ENCODE measurements around the gene TMC6. TPM values are rescaled to one million over a fixed set of nuclear protein-coding genes. Genes with fewer than 3 reads are reported as not detected.

Gene TMC6
- total and polyA plus RNA-seq, 5 experiments from 2014 or later: 186 to 819 (median 253) TPM

DNA sequence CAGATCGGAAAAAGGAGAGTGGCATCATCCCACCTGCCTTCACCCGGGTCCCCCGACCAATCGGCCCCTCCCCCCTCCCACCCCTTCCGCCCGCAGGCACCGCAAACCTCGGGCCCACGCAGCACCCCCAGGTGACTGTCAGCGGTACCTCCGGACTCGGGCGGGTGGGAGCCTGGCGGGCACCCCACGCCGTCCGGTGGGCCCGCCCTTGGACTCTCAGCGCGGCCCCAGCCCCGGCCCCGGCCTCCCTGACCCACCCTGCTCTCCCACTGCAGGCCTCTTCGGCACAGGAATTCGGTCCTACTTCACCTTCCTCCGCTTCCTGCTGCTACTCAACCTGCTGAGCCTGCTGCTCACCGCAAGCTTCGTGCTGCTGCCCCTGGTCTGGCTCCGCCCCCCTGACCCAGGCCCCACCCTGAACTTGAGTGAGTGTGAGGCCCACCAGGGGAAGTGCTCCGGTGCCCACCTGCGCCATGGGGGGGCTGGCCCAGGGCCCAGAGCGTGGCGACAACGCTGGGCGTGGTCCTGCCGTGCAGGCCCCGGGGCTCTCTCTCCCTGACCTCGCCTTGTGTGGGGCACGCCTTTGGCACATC lies 3.6 kb upstream of the TMC6 start:
- Mint-ChIP-seq H3K4me1 (peaks cover 36 to 72% (median 64%) of the 10 kb centered on the region in 4 donors), H3K27ac (peak overlapping the region; percentile 87 to 97 (median 90)), H3K4me3 (peak overlapping the region; percentile 75 to 100 (median 92)), H3K27me3 (no peaks in the 10 kb centered on the region), H3K36me3 (peaks cover 9 to 58% (median 27%) of the 10 kb centered on the region in 3 donors), H3K9me3 (peaks cover 0 to 2% (median 0%) of the 10 kb centered on the region in 9 donors)
- POLR2A ChIA-PET: interaction anchor here (0.6 to 30.2 kb wide), 11 partner anchors 6 to 1171 kb away, joined by 3 to 1112 read pairs (median 5); partner anchors contain the start of genes C17orf99, CANT1, SYNGR2 and TMC6
- ATAC-seq: peak; percentile 17 to 23
- DNase-seq: peak; percentile 62 to 96 (median 84)

DNA sequence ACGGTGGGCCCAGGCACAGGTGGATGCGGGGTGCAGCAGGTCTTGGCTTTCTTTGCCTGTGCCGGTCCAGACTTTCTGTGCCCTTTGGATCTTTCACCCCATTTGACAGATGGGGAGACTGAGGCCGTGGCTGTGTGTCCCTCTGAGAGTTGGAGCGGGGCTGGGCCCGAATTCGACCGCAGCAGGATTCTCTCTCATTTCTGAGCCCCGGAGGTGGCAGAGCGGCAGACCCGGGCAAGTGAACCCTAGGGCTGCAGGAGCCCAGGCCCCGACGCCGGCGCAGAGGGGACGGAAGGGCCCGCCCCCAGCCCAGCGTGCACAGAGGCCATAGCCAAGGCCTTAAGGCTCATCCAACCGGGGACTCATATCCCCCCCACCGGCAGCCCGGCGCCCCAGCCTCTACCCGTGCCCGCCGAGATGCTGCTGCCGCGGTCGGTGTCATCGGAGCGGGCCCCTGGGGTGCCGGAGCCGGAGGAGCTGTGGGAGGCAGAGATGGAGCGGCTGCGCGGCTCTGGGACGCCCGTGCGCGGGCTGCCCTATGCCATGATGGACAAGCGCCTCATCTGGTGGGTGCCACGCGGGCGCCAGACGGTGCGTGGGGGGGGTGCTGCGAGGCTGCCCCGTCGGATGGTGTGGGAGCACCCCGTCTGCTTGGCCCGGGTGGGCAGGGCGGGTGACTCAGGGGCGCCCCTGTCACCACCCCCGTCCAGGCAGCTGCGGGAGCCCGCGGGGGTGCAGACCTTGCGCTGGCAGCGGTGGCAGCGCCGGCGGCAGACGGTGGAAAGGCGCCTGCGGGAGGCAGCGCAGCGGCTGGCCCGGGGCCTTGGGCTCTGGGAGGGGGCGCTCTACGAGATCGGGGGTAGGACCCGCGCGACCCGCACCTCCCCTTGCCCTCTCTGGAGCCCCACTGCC lies 2.9 kb upstream of the TMC6 start:
- DNase-seq (peak in 7 of 10 donors; percentile 42 to 67 (median 51)), ATAC-seq (peak in 1 of 2 donors; percentile 3)
- Mint-ChIP-seq H3K4me3 (peak overlapping the region; percentile 96 to 100 (median 98)), H3K36me3 (peaks cover 9 to 51% (median 27%) of the 10 kb centered on the region in 3 donors), H3K4me1 (peaks cover 37 to 71% (median 61%) of the 10 kb centered on the region in 4 donors), H3K27me3 (no peaks in the 10 kb centered on the region), H3K27ac (peak overlapping the region; percentile 89 to 100 (median 97)), H3K9me3 (peaks cover 0 to 2% (median 0%) of the 10 kb centered on the region in 9 donors)
- POLR2A ChIA-PET: interaction anchor here (0.6 to 30.2 kb wide), 21 partner anchors 6 to 878 kb away, joined by 3 to 1112 read pairs (median 10); partner anchors contain the start of genes C17orf99, CANT1, SYNGR2 and TMC6

DNA sequence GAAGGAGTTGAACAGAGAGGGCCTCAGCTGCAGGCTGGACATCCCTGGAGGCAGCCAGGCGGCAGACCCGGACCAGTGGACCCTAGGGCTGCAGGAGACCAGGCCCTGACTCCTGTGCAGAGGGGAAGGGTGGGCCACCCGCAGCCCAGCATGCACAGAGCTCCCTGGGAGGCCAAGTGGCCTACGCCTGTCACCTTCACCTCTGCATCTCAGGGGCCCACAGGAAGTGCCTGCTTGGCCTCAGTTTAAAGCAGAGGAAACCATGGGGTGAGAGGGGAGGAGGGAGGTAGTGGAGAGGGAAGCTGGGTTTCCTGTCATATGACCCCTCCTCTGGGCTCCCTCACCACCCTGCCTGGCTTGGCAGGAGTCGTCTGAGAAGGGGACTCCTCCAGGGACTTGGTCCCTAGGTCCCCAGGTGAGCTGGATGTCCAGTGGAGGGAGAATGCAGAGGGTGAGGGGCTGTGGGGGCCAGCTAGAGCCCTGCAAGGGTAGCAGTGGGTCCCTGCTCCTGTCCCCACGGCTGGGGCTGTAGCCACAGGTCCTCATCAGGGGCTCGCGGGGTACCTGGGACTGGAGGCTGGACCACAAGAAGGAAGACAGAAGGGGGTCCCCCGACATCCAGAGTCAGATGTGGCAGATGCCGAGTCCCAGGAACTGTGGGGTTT lies 2.0 kb upstream of the TMC6 start, which contains the start of gene TMC8:
TSS of gene TMC8 (plus strand) at position 335 of the 665 bp plus-strand sequence. CDS start 818 bp downstream, outside the sequence.
- Mint-ChIP-seq H3K36me3 (peaks cover 9 to 45% (median 27%) of the 10 kb centered on the region in 3 donors), H3K4me1 (peaks cover 35 to 67% (median 59%) of the 10 kb centered on the region in 4 donors), H3K27ac (peak within 1 kb of the TSS; percentile 89 to 100 (median 97)), H3K9me3 (peaks cover 0 to 2% (median 0%) of the 10 kb centered on the region in 9 donors), H3K27me3 (no peaks in the 10 kb centered on the region), H3K4me3 (peak within 1 kb of the TSS; percentile 96 to 100 (median 98))
- peak; percentile 52 to 95 (median 88) for DNase-seq
- POLR2A ChIA-PET: interaction anchor here (0.6 to 30.2 kb wide), 23 partner anchors 6 to 725 kb away, joined by 3 to 1112 read pairs (median 6); partner anchors contain the start of genes C17orf99, SYNGR2, TMC6 and TMC8
- ATAC-seq: peak; percentile 51 to 63

DNA sequence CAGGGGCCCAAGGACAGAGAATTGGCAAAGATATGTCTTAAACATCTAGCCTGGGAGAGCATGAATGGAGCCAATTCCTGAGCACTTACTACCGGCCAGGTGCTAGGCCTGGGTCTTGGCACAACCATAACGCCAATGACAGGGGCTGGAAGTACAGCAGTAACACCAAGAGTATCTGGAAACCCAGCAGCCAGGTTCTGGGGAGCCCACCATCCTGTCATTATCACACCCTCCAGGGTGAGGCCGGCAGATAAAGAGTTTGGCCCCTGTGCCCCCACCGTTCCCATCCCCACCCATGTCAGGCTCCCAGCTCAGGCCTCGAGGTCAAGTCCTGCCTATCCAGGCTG lies 1.5 kb upstream of the TMC6 start:
- H3K4me3 Mint-ChIP-seq: peak overlapping the region; percentile 96 to 100 (median 98)
- ATAC-seq (peak; percentile 1 to 4), DNase-seq (peak in 1 of 10 donors; percentile 66)
- peaks cover 0 to 2% (median 0%) of the 10 kb centered on the region in 9 donors for H3K9me3 Mint-ChIP-seq
- H3K27me3 Mint-ChIP-seq: no peaks in the 10 kb centered on the region
- peak overlapping the region; percentile 89 to 100 (median 97) for H3K27ac Mint-ChIP-seq
- POLR2A ChIA-PET: interaction anchor here (0.6 to 30.2 kb wide), 24 partner anchors 5 to 725 kb away, joined by 3 to 1112 read pairs (median 6); partner anchors contain the start of genes C17orf99, SYNGR2, TMC6 and TMC8
- peaks cover 32 to 66% (median 58%) of the 10 kb centered on the region in 4 donors for H3K4me1 Mint-ChIP-seq
- peaks cover 9 to 42% (median 24%) of the 10 kb centered on the region in 3 donors for H3K36me3 Mint-ChIP-seq

DNA sequence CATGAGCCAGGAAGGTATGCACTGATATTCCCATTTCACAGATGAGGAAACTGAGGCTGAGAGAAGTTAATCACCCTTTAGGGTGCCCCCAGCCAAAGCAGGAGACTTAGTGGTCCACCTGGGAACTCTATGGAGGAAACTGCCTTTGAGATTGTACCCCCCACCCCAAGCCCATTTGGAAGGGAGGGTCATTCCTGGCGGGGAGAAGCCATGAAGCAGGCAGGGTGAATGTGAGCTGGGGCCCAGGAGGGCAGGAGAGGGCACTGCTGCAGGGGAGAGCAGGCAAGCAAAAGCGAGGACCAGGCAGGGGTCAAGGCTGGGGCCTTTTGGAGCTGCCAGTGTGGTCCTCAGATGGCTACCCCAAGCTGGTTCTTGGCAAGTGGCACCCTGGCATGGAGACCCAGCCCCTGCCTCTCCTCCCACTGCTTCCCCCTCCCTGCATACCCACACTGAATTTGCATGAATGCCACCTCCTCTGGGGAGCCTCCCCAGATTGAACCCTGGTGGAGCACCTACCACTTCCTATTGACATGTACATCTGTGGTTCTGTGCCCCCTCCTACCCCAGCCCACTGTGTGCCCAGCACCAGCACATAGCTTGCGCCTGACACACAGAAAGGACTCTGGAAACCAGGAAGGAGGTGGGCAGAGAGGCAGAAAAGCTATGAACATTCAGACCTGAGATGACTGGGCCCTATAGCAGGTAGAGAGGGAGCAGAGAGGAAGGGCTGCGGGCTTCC lies 965 bp upstream of the TMC6 start:
- POLR2A ChIA-PET: interaction anchor here (0.6 to 30.2 kb wide), 23 partner anchors 5 to 1637 kb away, joined by 3 to 1112 read pairs (median 6); partner anchors contain the start of genes C17orf99, SYNGR2, TMC6 and TMC8
- peak overlapping the region; percentile 96 to 100 (median 98) for H3K4me3 Mint-ChIP-seq
- H3K27me3 Mint-ChIP-seq: no peaks in the 10 kb centered on the region
- DNase-seq (peak in 7 of 10 donors; percentile 49 to 83 (median 64)), ATAC-seq (peak; percentile 1 to 4)
- peaks cover 0 to 2% (median 0%) of the 10 kb centered on the region in 9 donors for H3K9me3 Mint-ChIP-seq
- peak overlapping the region; percentile 89 to 100 (median 97) for H3K27ac Mint-ChIP-seq
- peaks cover 32 to 65% (median 57%) of the 10 kb centered on the region in 4 donors for H3K4me1 Mint-ChIP-seq
- peaks cover 9 to 40% (median 22%) of the 10 kb centered on the region in 3 donors for H3K36me3 Mint-ChIP-seq

DNA sequence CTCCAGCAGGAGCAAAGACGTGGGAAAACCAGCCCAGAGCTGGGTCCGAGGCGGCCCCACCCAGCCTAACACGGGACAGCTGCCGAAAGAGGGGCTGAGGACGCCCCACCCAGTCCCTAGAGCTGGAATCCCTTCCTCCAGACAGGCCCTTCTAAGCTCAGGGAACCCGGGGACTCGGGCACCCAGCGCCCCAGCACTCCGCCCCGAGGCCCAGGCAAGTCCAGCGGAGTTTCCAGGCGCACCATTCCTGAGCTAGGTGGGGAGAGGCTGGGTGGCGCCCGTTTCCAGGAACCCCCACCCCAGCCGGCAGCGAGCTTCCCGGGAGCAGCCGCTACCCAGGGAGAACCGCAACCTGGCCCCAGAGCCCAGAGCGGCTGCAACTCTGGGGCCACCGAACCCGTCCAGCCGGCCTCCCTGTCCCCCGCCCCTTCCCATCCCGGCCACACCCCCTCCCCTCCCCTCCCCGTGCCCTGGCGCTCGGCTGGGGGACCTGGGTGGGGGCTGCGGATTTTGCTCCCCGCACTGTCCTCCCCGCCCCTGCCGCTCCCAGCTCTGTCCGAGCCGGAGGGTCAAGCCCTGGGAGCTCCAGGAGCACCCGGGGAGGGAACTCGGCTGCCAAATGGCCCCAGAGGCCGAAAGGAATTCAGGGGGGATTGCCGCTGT lies 536 bp downstream of the TMC6 start:
- Mint-ChIP-seq H3K36me3 (peaks cover 0 to 39% (median 14%) of the 10 kb centered on the region in 3 donors), H3K27me3 (no peaks in the 10 kb centered on the region), H3K9me3 (peaks cover 0 to 2% (median 0%) of the 10 kb centered on the region in 9 donors), H3K4me3 (peak overlapping the region; percentile 87 to 100 (median 92)), H3K27ac (peak overlapping the region; percentile 79 to 95 (median 92)), H3K4me1 (peaks cover 31 to 65% (median 58%) of the 10 kb centered on the region in 4 donors)
- no peak for ATAC-seq
- DNase-seq: peak in 2 of 10 donors; percentile 40 to 62
- POLR2A ChIA-PET: interaction anchor here (0.5 to 30.2 kb wide), 12 partner anchors 3 to 754 kb away, joined by 3 to 1112 read pairs (median 9); partner anchors contain the start of genes AFMID, C17orf99, SYNGR2 and TK1

DNA sequence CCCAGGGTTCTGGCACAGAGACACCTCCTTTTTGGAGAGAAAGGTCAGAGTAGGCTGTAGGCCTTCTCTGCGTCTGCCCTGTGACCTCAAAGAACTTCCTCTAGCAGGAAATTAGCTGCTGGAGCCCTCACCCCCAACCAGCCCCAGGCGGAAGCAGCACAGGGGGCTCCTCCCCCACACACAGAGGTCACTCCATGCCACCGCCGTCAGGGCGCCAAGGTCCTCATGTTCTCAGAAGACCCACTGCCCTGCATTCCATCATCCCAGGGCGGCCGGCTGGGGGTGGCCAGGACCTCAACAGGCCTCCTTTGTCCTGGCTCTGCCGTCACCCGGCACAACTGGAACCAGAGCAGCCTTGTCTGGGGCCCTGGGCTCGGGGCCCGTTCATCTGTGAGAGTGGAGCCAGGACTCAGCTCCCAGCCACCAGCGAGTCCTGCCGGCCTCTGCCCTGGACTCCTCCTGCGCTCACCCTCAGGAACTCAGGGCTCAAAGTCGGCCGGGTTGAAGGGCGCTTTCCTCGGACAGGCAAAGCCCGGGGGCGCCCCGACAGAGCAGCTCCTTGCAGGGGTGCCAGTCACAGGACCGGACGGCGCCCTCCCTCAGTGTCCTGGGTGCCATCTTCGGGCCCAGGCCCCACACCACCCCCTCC lies 1.2 kb downstream of the TMC6 start:
- Mint-ChIP-seq H3K9me3 (peaks cover 0 to 2% (median 0%) of the 10 kb centered on the region in 9 donors), H3K27ac (peak overlapping the region; percentile 79 to 95 (median 92)), H3K4me3 (peak overlapping the region; percentile 87 to 100 (median 92)), H3K4me1 (peaks cover 32 to 66% (median 59%) of the 10 kb centered on the region in 4 donors), H3K36me3 (peaks cover 0 to 39% (median 18%) of the 10 kb centered on the region in 3 donors), H3K27me3 (no peaks in the 10 kb centered on the region)
- no peak for ATAC-seq
- peak in 8 of 10 donors; percentile 52 to 83 (median 63) for DNase-seq
- POLR2A ChIA-PET: interaction anchor here (1.0 to 30.2 kb wide), 14 partner anchors 2 to 753 kb away, joined by 3 to 1112 read pairs (median 8); partner anchors contain the start of genes AFMID, C17orf99, SYNGR2 and TK1

DNA sequence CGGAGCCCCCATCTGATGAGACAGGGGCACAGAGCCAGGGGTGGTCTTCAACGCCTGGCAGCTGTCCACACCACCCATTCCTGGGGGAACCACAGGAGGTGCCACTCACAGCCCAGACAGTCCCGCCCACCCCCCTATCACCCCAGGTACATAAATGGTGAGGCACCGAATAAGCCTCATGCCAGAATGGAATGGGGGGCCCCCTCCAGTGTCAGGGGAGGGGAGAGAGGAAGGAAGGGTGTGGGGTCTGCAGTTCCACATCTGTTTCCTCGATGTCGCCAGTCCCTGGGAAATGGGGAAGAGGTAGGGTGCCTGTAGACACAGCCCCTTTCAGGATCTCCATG lies 1.7 kb downstream of the TMC6 start:
- peak overlapping the region; percentile 79 to 95 (median 92) for H3K27ac Mint-ChIP-seq
- H3K4me3 Mint-ChIP-seq: peak overlapping the region; percentile 87 to 100 (median 92)
- H3K9me3 Mint-ChIP-seq: peaks cover 0 to 2% (median 0%) of the 10 kb centered on the region in 9 donors
- H3K36me3 Mint-ChIP-seq: peaks cover 0 to 40% (median 20%) of the 10 kb centered on the region in 3 donors
- POLR2A ChIA-PET: interaction anchor here (1.0 to 30.2 kb wide), 11 partner anchors 2 to 676 kb away, joined by 3 to 1112 read pairs (median 12); partner anchors contain the start of genes AFMID, C17orf99, SYNGR2 and TK1
- peaks cover 32 to 69% (median 63%) of the 10 kb centered on the region in 4 donors for H3K4me1 Mint-ChIP-seq
- DNase-seq: no peak
- no peak for ATAC-seq
- H3K27me3 Mint-ChIP-seq: no peaks in the 10 kb centered on the region

DNA sequence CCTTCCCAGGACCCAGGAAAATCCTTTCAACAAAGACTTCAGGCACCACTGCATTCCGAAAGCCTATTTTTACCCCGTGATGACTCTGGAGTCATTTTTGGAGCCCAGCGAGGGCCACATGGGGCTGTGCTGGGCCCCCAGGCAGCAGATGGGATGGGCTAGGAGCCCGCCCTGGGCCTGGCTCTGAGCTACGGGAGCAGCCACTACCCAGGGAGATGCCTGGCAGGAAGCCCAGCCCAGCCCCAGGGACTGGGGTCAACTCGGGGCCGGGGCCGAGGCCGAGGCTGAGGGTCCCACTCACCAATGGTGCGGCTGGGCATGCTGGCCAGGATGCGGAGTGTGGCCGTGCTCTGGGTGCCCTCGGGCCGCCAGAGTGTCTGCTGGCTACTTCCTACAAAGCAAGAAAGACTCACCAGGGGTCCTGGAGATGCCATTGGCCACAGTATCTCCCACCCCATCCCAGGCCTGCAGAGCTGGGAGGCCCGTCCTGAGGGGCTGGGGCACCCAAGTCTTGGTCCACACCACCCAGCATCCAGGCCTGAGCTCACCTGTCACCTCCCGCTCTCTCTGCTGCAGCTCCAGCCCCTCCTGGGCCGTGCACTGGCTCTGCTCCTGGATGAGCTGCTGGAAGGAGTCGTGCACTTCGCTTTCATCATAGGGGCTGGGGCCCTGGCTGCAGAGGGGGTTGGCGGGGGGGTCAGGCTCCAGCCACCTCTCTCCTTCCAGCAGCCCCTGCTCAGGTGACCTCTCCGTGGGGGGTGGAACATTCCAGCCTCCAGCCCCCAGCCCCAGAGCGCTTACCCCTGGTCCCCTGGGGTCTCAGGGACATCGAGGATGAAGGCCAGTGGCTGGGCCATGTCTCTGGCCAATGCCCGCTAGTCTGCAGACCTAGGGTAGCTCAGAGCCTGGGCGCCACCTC lies 2.3 kb downstream of the TMC6 start:
- POLR2A ChIA-PET: interaction anchor here (1.0 to 30.2 kb wide), 11 partner anchors 1 to 675 kb away, joined by 3 to 1112 read pairs (median 12); partner anchors contain the start of genes AFMID, C17orf99, SYNGR2 and TK1
- Mint-ChIP-seq H3K4me3 (peak overlapping the region; percentile 85 to 100 (median 92)), H3K4me1 (peaks cover 36 to 75% (median 70%) of the 10 kb centered on the region in 4 donors), H3K27ac (peak overlapping the region in 9 of 10 donors; percentile 17 to 95 (median 92)), H3K27me3 (no peaks in the 10 kb centered on the region), H3K9me3 (peaks cover 0 to 2% (median 0%) of the 10 kb centered on the region in 9 donors), H3K36me3 (peaks cover 0 to 46% (median 22%) of the 10 kb centered on the region in 3 donors)
- ATAC-seq: no peak
- DNase-seq: peak in 1 of 10 donors; percentile 5
